ENCODE measurements around the gene SLC38A3.
"Not testable (repeated sequence)": the region's sequence is repeated elsewhere in the genome, so short reads cannot be mapped to it uniquely, and the experiment has no call there.

The SLC38A3 gene

GRCh38 chr3:50221411-50222168 is 16.5 kb downstream of the SLC38A3 start:
- no peak for DNase-seq (ENCODE audit: extremely low read depth, insufficient read length)
- Histone ChIP-seq H3K36me3 (ENCODE audit: control insufficient read depth, insufficient read depth, low read length) (no peaks in the 10 kb centered on the region), H3K4me3 (replicated peaks; ENCODE audit: low read depth, low read length) (no peak overlapping the region), H3K27me3 (replicated peaks; ENCODE audit: control insufficient read depth, insufficient read depth, low read length) (no peaks in the 10 kb centered on the region; the same call in 1 of the 2 replicates)
- TF ChIP-seq CTCF (IDR thresholded peaks at IDR 0.05; ENCODE audit: insufficient read depth, low read length, poor library complexity, severe bottlenecking), result no peak

- no peak for DNase-seq (ENCODE audit: extremely low read depth, insufficient read length)
- no peak overlapping the region for H3K4me3 ChIP-seq (replicated peaks; ENCODE audit: low read depth, low read length)
- no peaks in the 10 kb centered on the region; the same call in 1 of the 2 replicates for H3K27me3 ChIP-seq (replicated peaks; ENCODE audit: control insufficient read depth, insufficient read depth, low read length)
- H3K36me3 ChIP-seq (ENCODE audit: control insufficient read depth, insufficient read depth, low read length), result no peaks in the 10 kb centered on the region
- no peak for TF ChIP-seq CTCF (IDR thresholded peaks at IDR 0.05; ENCODE audit: insufficient read depth, low read length, poor library complexity, severe bottlenecking)
These were observed 17.1 kb downstream of the SLC38A3 start for GRCh38 chr3:50222169-50222528.

- TF ChIP-seq CTCF (IDR thresholded peaks at IDR 0.05; ENCODE audit: insufficient read depth, low read length, poor library complexity, severe bottlenecking), result no peak
- H3K4me3 ChIP-seq (replicated peaks; ENCODE audit: low read depth, low read length), result no peak overlapping the region
- H3K27me3 ChIP-seq (replicated peaks; ENCODE audit: control insufficient read depth, insufficient read depth, low read length), result no peaks in the 10 kb centered on the region; the same call in 1 of the 2 replicates
- H3K36me3 ChIP-seq (ENCODE audit: control insufficient read depth, insufficient read depth, low read length), result no peaks in the 10 kb centered on the region
- no peak for DNase-seq (ENCODE audit: extremely low read depth, insufficient read length)
These were observed 19.6 kb downstream of the SLC38A3 start for GRCh38 chr3:50224639-50225038.

GRCh38 chr3:50226888-50227389 is 21.9 kb downstream of the SLC38A3 start:
- peak overlapping the region; percentile 70 for H3K4me3 ChIP-seq (replicated peaks; ENCODE audit: low read depth, low read length)
- no peaks in the 10 kb centered on the region; the same call in 1 of the 2 replicates for H3K27me3 ChIP-seq (replicated peaks; ENCODE audit: control insufficient read depth, insufficient read depth, low read length)
- no peak for TF ChIP-seq CTCF (IDR thresholded peaks at IDR 0.05; ENCODE audit: insufficient read depth, low read length, poor library complexity, severe bottlenecking)
- no peaks in the 10 kb centered on the region for H3K36me3 ChIP-seq (ENCODE audit: control insufficient read depth, insufficient read depth, low read length)
- no peak for DNase-seq (ENCODE audit: extremely low read depth, insufficient read length)

- Histone ChIP-seq H3K4me3 (replicated peaks; ENCODE audit: low read depth, low read length) (peak overlapping the region; percentile 85), H3K27me3 (replicated peaks; ENCODE audit: control insufficient read depth, insufficient read depth, low read length) (no peaks in the 10 kb centered on the region; the same call in 1 of the 2 replicates), H3K36me3 (ENCODE audit: control insufficient read depth, insufficient read depth, low read length) (no peaks in the 10 kb centered on the region)
- peak; percentile 57 for TF ChIP-seq CTCF (IDR thresholded peaks at IDR 0.05; ENCODE audit: insufficient read depth, low read length, poor library complexity, severe bottlenecking)
- peak; percentile 93 for DNase-seq (ENCODE audit: extremely low read depth, insufficient read length)
These were observed 22.5 kb downstream of the SLC38A3 start for GRCh38 chr3:50227390-50228183.

GRCh38 chr3:50228184-50228763 is 23.2 kb downstream of the SLC38A3 start:
- not testable (repeated sequence) for H3K36me3 ChIP-seq (ENCODE audit: control insufficient read depth, insufficient read depth, low read length); H3K27me3 ChIP-seq (replicated peaks; ENCODE audit: control insufficient read depth, insufficient read depth, low read length); DNase-seq (ENCODE audit: extremely low read depth, insufficient read length)
- H3K4me3 ChIP-seq (replicated peaks; ENCODE audit: low read depth, low read length), result peak overlapping the region; percentile 85

All from GM06990 (cell line).